K562 (cell line): Measurements from ENCODE around the gene TMED6. TPM values are rescaled to one million over a fixed set of nuclear protein-coding genes. Genes with fewer than 3 reads are reported as not detected.

Experiments
- CUX1 ChIP-seq: fragments of 200-800 bp; sonication (Bioruptor generic); IDR thresholded peaks from 2 replicates; pipeline ENCODE4 v1.6.1; 2016; ENCODE audit warnings: missing genetic modification characterization, missing compliant biosample characterization
- TBL1XR1 ChIP-seq, 2 experiments: IDR thresholded peaks; 2 replicates each; pipeline ENCODE4 v1.6.1; 2012; ENCODE audit warnings: improper control_type of control experiment in 2 of 2, low read length in 2 of 2, mild to moderate bottlenecking in 1 of 2
- ZNF639 ChIP-seq, 2 experiments: fragments of 200-800 bp in 1 of 2; sonication (Bioruptor generic) in 1 of 2; sonication (generic) in 1 of 2; formaldehyde crosslinking in 1 of 2; IDR thresholded peaks in 1 of 2; conservative IDR thresholded peaks in 1 of 2; 2 replicates each; pipeline versions ENCODE4 v1.5.0 to v1.6.1; 2016 to 2020; ENCODE audit warnings: missing compliant biosample characterization in 1 of 2, missing genetic modification characterization in 1 of 2, missing genetic modification reagents in 1 of 2
- polyA plus RNA-seq, 8 experiments: library from polyadenylated mRNA; depleted of rRNA in 4 of 8; stranded (reverse) in 5 of 8; unstranded in 3 of 8; fragments of >200 nt; fragmentation: Nextera tagmentation in 2 of 8; fragmentation: Illumina TruSeq in 1 of 8; extraction: Ambion mirVana in 2 of 8; extraction: Trizol in 1 of 8; gene quantifications; 2 replicates each; pipeline versions ENCODE4 v1.2.1 to v1.2.3, GENCODE V29; 2011 to 2014; ENCODE audit warnings: inconsistent platforms in 1 of 8, missing spikeins in 1 of 8
- total RNA-seq, 7 experiments: library from RNA; depleted of rRNA in 6 of 7; stranded (reverse); fragments of >200 nt in 6 of 7; fragmentation: Illumina TruSeq in 2 of 7; extraction: Trizol in 2 of 7; gene quantifications; 2 replicates each; pipeline versions ENCODE4 v1.2.1 to v1.2.3, GENCODE V29; 2011 to 2021; ENCODE audit warnings: low replicate concordance in 1 of 7

TMED6 gene
- total and polyA plus RNA-seq, 9 of the 15 experiments (the other 6 are each of a cell fraction or from before 2014, with no cell fraction given): 0.14 to 0.45 (median 0.25) TPM; not detected in 2

GRCh38 chr16:69324013-69324531, 27.5 kb downstream of the TMED6 start (continued):
- TF ChIP-seq CUX1 (CRISPR knock-in tag): no peak
- TF ChIP-seq ZNF639 (CRISPR knock-in tag; conservative IDR thresholded peaks at IDR 0.05 in 1 of 2, IDR thresholded peaks at IDR 0.05 in 1 of 2): no peak
- no peak for TF ChIP-seq TBL1XR1 (IDR thresholded peaks at IDR 0.05; ENCODE audit: low read length in 2 of 2)
